Activated CD4-positive, alpha-beta T cell treated with anti-CD3 and anti-CD28 coated beads, Interleukin-2, Interleukin-4, amounts not matched to agents 100 ng/mL and 50 ng/mL, durations not matched to agents 16 hours and 8 hours (primary cell): ENCODE measurements around the gene ASCC1.
"Not testable (repeated sequence)": the region's sequence is repeated elsewhere in the genome, so short reads cannot be mapped to it uniquely, and the experiment has no call there.

Experiments used
- DNase-seq: peaks from one replicate; pipeline ENCODE4 v3.0.0-alpha.2; 2020; ENCODE audit warnings: low spot score

The ASCC1 gene, protein sequence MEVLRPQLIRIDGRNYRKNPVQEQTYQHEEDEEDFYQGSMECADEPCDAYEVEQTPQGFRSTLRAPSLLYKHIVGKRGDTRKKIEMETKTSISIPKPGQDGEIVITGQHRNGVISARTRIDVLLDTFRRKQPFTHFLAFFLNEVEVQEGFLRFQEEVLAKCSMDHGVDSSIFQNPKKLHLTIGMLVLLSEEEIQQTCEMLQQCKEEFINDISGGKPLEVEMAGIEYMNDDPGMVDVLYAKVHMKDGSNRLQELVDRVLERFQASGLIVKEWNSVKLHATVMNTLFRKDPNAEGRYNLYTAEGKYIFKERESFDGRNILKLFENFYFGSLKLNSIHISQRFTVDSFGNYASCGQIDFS

DNA sequence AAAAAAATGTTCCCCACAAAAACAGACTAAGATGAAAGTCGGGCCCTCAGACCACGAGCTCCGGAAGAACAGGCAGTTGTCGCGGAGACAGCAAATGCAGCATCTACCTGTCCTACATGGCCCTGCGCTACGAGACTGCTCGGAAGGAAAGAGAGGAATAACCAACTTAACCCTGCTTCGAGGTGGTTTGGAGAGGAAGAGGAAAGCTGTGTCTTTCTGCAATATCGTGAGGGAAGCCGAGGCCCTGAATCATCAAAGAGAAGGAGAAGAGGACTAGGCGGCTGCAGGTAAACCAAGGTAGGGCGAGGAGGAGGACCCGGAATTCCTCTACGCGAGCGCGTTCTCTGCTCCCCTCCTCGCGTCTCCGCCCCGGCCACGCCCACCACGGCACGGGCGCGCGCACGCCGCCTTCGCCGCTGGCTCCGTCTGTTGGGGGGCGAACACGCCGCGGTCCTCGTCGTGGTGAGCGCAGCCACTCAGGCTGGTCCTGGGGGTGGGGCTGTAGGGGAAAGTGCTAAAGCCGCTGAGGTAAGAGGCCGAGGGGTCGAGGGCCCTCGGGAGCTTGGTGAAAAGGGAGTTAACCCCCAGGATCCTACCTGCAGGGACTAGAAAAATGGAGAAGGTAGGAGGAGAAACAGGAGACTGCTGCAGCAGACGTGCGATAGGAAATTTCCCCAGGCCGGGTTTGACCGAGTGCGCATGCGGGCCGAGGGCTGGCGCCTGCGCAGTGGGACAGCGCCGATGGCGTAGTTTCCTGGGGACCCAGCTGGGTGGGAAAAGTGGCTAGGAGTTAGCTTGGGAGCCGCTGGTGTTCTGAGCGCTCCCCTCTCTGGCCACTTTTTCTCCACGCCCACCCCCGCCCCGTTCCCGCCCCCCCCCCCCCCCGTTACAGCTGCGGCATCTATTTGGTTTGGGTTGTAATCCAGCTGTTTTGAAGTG is at the start of gene ASCC1, which contains the start of gene ANAPC16:
ASCC1 (minus strand) TSS at position 666 of the 939 bp plus-strand sequence. CDS start 2,978 bp downstream, outside the sequence.
ANAPC16 (plus strand) TSS at position 402 of the 939 bp plus-strand sequence. CDS start 7,903 bp downstream, outside the sequence.
- peak; percentile 94 for DNase-seq

DNA sequence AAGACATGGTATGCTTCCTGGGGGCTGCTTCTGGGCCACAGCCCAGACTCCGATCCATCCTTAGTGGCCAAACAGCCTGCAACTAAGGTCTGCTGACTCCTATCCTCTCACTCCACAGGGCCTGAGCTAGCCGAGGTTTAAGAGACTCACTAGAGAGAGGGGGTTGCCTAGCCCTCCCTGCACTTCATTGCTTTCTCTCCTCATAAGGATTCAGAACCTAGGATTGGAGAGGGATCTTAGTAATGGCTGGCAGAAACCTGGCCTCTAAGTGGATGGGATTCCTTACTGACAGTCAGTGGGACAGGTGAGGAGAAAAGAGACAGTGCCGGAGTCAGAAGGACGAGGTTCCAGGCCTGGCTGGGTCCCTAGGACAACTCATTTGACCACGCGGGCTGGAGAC is 49.4 kb upstream of the ASCC1 start:
- DNase-seq, result no peak

DNA sequence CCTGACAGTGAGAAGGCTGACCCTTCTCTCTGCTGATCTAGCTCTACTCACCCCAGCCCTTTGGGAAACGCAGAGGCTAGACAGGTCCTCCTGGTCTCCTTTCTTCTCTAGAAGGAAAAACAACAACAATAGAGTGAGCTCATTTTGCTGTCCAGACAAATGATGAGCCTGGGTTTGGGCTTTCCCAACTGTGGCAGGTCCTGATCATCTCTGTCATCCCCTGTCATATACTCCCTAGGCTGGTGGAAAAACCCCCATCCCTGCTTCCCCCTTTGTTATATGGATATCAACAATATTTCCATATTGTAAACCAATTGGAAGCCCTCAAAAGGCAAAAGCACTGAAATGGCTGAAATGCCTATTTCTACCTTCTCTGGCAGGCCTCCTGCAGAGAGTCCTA is 48.5 kb upstream of the ASCC1 start:
- no peak for DNase-seq

DNA sequence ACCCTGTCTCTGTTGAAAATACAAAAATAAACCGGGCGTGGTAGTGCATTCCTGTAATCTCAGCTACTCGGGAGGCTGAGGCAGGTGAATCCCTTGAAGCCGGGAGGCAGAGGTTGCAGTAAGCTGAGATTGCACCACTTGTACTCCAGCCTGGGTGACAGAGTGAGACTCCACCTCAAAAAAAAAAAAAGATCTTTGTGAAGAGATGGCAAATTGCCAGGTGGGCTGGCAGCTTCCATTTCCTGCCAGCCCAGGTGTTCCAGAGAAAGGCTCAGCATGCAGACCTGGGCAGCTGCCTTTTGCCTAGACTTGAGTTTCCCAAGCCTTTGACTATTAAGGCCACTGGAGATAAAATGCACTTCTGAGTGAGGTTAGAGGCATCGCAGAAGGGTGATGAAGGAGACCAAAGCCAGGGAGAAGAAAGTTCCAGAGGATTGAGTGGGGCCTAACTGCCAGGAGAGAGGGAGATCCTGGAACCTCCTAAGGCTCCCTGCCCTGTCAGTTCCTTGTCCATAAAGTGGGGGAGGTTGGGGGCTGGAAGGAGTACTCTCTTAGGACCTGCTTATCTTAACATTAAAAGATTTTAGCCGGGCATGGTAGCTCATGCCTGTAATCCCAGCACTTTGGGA is 47.7 kb upstream of the ASCC1 start:
- DNase-seq, result no peak

DNA sequence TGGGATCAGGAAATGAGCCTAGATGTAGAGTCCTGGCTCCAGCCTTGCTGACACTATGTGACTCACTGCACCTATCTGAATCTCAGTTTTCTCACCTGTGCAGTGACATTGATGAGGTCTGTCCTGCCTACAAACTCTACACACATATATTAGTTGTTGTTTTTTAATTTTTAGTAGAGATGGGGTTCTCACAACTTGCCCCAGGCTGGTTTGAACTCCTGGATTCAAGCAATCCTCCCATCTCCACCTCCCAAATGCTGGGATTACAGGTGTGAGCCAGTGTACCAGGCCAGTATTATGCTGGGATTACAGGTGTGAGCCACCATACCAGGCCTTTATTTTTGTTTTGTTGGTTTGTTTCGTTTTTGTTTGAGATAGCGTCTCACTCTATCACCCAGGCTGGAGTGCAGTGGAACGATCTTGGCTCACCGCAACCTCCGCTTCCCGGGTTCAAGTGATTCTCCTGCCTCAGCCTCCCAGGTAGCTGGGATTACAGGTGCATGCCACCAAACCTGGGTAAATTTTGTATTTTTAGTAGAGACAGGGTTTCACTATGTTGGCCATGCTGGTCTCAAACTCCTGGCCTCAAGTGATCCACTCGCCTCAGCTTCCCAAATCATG is 45.8 kb upstream of the ASCC1 start:
- no peak for DNase-seq

DNA sequence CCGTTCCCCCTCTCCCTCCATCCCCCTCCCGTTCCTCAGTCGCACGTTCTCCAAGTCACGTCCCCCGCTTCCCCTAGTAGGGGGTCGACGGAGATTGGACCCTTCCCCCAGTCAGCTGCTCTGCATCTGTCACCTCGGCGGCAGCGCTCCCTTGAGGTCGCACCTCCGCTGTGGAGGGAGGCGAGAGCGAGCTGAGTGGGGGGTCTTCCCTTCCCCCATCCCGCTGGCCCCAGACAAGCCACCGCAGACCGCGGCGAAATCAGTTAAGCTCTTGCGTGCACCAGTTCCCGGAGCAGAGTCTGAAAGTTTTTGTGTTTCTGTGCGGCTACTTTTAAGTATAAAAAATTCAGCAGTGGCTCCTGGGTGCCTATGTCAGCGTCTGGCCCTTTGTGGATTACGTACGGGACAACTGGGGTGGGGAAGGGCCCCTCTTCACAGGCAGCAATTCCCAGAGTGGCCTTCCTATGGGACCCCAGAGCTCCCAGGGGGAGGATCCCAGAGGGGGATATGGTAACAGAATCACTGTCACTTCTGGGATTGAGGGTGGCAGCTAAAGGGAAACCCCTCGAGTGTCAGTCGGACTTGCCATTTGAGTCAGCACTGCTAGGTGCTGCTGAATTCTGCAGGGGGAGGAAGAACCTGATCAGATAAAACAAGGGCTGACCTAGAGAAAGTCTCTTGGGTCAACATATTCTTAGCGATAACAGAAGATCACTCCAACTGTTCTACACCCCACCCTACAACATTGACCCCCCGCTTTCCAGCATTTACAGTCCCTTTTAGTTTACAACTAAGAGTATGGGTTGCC is 45.1 kb upstream of the ASCC1 start:
- peak; percentile 91 for DNase-seq

DNA sequence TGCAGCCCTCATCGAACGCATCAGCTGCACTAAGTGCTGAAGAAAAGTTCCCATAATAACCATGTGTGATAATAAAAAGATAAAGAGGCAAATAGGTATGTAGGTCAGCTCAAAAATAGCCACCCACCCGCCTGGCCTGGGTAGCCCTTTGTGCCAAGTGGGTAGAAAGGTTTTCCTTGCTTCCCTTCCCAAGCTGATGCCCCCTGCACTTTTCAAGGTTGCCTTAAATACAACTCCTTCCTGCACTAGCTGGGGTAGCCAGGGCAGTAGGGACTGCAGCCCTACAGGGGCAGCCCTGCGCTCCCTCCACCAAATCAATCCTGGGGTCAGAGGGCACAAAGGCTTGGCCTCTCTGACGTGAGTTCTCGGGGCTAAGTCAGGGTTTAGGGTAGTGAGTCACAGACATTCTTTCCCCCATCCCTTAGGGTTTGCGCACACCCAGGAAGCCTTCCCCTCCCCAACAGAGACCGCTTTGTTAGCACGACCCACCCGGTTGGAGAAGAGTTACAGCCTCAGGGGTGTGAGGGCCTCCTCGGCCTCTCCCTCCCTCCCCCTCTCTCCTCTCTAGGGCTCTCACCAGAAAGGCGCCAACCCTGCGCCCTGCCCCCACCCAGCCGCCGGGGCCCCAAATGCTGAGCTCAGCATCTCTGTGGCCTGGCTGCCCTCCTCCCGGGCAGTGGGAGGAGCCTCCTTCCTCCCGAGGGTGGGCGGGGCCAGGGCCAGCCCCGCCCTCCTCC is 44.3 kb upstream of the ASCC1 start:
- DNase-seq, result peak; percentile 94

DNA sequence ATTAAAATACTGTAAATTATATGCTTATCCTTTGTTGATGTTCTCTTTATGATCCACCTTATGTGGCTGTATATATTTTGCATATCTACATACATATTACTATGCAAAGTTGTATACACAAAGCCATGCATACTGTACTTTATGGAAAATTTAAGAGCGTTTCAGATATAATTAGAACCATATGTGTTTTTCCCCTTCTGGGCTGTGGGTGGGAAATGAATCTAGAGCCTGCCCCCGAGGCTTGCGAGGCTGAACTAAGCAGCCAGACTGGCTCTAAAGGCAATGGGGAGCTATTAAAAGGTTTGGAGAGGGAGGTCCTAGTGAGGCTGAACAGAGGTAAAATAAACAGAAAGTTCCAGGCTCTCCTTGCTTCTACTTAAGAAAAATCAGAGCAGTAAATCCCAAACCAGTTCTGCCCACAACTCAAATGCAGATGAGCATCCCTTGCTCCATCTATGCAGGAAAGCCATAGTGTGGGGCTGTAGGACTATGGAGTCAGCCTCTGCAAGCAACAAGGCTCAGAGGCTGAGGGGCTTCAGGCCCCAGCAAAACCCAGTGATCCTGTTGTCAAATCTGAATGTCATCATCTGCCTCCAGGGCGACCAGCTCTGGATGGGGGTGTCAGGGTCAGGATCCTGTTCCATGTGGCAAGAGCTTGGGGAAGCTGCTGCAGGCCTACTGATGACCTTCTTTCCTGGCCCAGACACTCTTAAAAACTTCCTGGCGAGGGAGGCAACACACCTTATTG is 43.6 kb upstream of the ASCC1 start:
- DNase-seq, result no peak

DNA sequence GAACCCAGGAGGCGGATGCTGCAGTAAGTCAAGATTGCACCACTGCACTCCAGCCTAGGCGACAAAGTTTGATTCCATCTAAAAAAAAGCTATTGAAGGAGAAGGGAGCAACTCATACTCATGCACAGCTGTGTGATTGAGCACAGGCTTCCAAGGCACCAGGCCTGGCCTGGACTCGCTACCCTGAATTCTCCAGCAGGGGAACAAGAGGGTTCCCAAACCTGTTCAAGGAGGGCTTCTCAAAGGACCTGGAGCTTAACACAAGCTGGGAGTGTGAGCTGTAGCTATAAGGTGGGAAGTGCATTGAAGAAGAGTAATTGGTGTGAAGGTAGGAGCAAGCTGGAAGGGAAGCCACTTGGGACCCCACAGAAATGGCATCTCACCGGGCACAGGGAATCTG is 42.5 kb upstream of the ASCC1 start:
- no peak for DNase-seq

DNA sequence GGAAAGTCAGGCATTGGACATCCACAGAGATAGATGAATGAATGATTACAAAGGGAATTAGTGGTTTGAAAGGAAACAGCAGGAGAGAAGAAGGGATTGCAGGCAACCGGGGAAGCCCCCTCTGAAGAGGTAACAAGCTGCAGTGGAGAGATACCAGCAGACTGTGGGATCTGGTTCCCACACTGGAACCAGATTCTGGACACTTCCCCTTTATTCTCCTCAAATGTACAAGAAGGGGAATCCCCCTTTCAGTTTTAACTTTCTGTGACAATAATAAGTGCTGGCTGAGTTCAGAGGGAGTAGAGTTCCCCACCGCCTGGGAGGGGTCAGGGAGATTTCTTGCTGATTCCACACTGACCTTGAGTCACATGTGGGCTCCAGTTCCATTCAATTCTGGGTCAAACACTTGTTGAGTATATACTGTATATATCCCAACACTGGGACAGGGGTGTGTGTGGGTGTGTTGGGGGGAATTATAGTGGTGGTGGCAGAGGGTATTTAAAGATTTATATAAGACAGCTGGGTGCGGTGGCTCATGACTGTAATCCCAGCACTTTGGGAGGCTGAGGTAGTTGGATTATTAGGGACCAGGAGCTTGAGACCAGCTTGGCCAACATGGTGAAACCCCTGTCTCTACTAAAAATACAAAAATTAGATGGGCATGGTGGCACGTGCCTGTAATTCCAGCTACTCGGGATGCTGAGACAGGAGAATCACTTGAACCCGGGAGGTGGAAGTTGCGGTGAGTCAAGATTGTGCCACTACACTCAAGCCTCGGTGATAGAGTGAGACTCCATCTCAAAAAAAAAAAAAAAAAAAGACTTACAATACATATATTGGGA is 41.2 kb upstream of the ASCC1 start:
- no peak for DNase-seq

DNA sequence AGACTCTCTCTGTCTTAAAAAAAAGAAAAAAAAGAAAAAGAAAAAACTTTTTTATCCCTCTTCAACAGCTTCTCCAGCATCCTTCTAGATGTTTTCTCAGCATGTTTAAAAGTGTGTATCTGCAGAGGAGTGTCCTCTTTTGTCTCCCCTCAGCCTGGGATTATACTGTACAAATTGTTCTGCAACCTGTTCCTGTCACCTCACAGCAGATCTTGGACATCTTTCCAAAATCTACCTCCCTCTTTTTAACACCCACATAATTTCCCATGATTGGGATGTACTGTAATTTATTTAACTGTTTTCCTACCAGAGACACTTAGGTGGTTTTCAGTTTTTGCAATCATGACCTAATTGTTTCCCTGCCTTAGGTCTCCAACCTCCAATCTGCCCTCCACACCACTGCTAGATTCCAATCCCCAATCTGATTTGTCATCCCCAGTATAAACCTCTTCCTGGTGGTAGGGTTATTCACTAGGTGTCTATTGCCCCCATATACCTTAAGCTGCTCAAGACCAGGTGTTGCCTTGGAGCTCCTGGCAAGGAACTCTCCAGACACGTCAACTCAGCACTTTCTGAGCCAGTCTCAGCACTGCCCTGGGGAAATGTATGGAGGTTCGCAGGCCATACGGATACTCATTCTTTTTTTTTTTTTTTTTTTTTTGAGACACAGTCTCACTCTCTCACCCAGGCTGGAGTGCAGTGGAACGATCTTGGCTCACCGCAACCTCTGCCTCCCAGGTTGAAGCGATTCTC is 40.1 kb upstream of the ASCC1 start:
- DNase-seq, result no peak

DNA sequence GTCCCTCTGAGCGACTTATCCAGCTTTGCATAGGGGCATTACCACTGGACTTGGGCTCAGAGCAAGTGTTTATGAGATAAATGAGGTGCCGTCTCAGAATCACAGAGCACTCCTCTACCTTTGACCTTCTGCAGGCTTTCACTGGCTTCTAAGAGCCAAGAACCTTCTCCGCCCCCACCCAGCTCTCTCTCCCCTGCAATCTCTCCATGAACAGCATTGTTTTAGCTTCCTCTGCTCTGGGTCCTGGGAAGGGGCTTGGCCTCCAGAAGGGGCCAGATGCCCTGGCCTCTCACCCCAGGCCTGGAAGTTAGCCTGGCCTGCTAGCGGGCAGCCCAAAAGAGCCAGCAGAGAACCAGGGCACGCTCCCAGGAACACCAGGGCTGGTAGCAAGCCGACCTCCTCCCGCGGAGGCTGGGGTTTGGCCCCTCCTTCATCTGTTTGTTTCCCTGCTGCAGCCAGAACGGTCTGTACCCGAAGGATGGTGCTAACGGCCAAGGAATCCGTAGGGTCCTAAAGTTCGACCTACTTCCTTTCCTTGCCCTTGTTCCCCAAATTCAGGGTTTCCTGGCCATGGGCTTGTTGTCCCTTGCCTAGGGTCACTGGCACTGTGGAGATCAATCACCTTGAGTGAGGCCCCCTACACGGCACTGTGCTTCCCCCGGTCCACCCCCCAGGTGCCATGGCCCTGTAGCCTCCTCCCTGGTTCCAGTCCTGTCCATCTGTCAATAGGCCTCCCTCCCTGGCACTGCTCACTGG is 38.9 kb upstream of the ASCC1 start:
- no peak for DNase-seq

DNA sequence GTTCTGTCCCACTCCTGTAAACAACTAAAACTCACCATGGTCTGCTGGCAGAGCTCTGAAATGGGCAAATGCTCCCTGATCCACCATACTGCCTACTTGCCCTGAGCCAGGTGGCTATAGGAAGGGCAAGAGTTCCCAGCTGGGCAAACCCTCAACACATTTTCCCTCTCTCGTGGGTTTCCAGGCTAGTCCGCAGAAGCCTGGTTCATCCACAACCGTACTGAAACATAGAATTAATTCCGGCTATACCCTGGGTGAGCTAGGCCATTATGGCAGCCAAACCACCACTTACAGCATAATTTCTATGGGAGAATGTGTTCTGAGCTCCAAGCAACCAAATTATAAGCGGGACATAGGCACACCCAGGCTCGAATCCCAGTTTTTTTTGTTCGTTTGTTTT is 37.5 kb upstream of the ASCC1 start:
- no peak for DNase-seq

DNA sequence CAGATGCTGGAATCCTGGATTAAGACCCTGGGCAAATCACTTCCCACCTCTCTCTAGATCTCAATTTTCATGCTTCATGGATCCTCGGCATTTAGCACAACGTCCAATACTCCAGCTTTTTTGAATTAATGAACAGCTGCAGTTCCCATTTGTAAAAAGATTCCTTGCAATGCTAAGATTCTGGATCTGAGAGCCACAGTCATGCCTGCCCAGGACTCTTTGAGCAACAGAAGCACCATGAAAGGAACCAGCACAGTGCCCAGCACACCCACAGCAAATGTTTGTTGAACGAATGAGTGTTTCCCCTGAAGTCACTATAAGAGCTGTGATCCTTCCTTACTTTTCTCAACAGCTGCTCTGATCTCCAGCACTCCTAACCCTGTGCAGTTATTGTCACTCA is 36.9 kb upstream of the ASCC1 start:
- DNase-seq, result no peak

DNA sequence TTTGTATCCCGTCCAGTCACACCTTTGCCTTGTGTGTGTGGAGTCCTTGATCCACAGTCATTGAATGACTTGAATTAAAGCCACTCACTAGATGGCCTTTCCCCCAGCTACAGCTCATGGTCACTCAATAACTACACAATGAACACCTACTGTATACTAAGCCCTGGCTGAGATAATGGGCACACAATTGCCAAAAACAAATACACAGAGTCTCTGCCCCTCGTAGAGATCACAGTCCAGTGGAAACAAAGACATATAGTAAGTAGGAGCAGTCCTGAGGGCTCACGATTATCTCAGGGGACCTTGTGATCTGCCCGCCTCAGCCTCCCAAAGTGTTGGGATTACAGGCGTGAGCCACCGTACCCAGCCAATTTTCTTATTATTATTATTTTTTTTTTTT is 35.6 kb upstream of the ASCC1 start:
- no peak for DNase-seq

DNA sequence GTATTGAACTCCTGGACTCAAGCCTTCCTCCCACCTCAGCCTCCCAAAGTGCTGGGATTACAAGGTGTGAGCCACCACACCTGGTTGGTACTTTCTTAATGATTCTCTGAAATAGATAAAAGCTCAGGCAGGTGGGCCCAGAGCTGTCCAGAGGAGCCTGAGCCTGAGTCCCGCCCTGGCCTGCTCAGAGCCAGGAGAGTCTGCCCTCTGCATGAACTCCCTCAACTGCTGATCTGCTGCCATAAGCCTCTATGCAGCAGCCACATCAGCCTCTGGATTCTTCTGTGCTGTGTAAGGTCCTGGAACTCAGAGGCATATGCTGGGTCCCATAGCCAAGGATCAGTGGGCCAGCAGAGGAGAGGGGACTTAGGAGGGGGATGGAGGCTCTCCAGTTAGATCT is 34.6 kb upstream of the ASCC1 start:
- no peak for DNase-seq

DNA sequence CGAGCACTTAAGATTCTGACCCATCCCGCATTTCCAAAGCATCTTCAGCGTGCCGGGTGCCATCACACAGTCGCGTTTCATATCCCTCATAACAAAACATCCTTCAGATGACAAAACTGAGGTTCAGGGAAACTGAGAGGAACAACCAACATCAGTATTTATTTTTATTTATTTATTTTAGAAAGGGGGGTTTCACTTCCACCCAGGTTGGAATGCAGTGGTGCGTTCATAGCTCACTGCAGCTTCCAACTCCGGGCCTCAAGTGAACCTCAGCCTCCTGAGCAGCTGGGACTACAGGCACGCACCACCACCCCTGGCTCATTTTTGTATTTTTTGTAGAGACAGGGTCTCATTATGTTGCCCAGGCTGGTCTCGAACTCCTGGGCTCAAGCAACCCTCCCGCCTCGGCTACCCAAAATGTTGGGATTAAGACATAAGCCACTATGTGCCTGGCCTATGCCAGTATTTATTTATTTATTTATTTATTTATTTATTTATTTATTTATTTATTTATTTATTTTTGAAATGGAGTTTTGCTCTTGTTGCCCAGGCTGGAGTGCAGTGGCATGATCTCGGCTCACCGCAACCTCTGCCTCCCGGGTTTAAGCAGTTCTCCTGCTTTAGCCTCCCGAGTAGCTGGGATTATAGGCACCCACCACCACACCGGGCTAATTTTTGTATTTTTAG is 33.2 kb upstream of the ASCC1 start:
- DNase-seq, result not testable (repeated sequence)
